SK-N-MC (cell line): ENCODE data around the gene STK4.

Source experiments
- DNase-seq: peaks from one replicate; pipeline ENCODE4 v3.0.0-alpha.2; 2011; ENCODE audit warnings: low read depth, low spot score
- H3K27ac ChIP-seq: fragments of 200-600 bp; sonication (generic); 2 replicates; pipeline ENCODE4 v1.5.1; 2016; ENCODE audit warnings: mixed run types
- H3K36me3 ChIP-seq: fragments of 200-600 bp; sonication (generic); 2 replicates; pipeline ENCODE4 v1.6.1; 2017; ENCODE audit warnings: antibody characterized with exemption, low read length, mixed read lengths; ENCODE audit not compliant: insufficient read depth
- H3K4me3 ChIP-seq: fragments of 200-600 bp; sonication (generic); 2 replicates; pipeline ENCODE4 v1.5.1; 2016
- H3K9ac ChIP-seq: fragments of 200-600 bp; sonication (generic); 2 replicates; pipeline ENCODE4 v1.8.0; 2017; ENCODE audit warnings: mixed run types, mixed read lengths; ENCODE audit not compliant: insufficient read length
- H3K9me3 ChIP-seq: fragments of 200-600 bp; sonication (generic); 2 replicates; pipeline ENCODE4 v1.6.1; 2017; ENCODE audit warnings: low read depth, mild to moderate bottlenecking, antibody characterized with exemption, low read length, moderate library complexity, mixed read lengths
- EZH2 ChIP-seq: fragments of 200-600 bp; sonication (generic); IDR thresholded peaks from one replicate; pipeline ENCODE4 v1.6.1; 2017; ENCODE audit warnings: antibody characterized with exemption
- FOXP2 ChIP-seq: optimal IDR thresholded peaks from 2 replicates; pipeline ENCODE3; 2011; ENCODE audit warnings: mild to moderate bottlenecking, moderate library complexity; ENCODE audit not compliant: insufficient read depth; ENCODE audit errors: extremely low read length, control extremely low read depth
- POLR2AphosphoS5 ChIP-seq: IDR thresholded peaks from 2 replicates; pipeline ENCODE4 v1.6.1; 2012; ENCODE audit warnings: mild to moderate bottlenecking, low read depth, low read length, borderline replicate concordance

The STK4 gene

DNA sequence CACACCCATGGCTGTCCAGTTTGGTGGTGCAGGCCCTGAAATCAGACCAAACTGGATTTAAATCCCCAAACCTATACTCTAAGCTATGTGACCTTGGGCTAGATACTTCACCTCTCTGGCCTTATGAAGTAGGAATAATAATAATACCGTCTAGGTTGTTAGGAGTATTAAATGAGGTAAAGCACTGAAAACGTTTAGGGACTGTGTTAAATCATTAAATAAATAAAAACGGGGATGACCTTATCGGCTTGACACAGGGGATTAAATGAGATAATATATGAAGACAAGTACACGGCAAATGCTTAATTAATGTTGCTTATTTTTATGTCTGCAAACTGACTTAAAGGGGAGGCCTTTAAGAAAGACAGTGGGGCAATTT is 672 bp upstream of the STK4 start:
- no peaks in the 10 kb centered on the region for H3K9me3 ChIP-seq
- H3K27ac ChIP-seq: no peak overlapping the region
- DNase-seq: no peak
- H3K4me3 ChIP-seq: peak overlapping the region; percentile 82
- H3K9ac ChIP-seq: peak overlapping the region; percentile 81
- TF ChIP-seq POLR2AphosphoS5 (no peak), FOXP2 (no peak), EZH2 (no peak)
- no peaks in the 10 kb centered on the region for H3K36me3 ChIP-seq

DNA sequence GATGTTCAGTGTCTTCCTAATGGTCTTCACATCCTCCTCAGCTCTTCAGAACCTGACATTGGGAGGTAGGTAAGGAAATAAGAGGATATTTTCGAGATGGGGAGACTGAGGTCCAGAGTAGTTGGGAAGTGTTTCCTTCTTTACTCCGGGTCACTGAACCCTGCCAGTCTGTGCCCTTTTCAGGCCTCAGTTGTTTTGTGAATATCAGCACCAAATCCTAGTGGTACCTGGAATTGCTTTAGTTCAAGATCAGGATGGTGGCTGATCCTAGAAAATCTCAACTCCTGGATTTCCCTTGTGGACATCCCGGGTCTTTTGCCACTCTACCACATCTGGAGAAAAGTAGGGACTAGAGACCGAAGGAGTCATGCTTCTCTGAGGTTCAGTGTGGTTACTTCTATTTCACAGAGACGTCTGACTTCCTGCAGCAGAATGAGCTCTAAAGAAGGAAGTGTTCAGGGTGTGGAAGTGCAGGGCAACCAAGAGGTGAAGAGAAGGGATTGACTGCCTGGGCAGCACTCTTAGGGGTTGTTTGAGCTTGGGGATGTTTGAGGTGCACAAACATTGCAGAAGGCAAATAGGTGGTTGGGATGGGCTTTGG is 995 bp downstream of the STK4 start:
- Histone ChIP-seq H3K9me3 (no peaks in the 10 kb centered on the region), H3K36me3 (no peaks in the 10 kb centered on the region), H3K9ac (peak overlapping the region; percentile 74), H3K4me3 (peak overlapping the region; percentile 82), H3K27ac (no peak overlapping the region)
- no peak for DNase-seq
- TF ChIP-seq EZH2: no peak
- no peak for TF ChIP-seq FOXP2
- no peak for TF ChIP-seq POLR2AphosphoS5

DNA sequence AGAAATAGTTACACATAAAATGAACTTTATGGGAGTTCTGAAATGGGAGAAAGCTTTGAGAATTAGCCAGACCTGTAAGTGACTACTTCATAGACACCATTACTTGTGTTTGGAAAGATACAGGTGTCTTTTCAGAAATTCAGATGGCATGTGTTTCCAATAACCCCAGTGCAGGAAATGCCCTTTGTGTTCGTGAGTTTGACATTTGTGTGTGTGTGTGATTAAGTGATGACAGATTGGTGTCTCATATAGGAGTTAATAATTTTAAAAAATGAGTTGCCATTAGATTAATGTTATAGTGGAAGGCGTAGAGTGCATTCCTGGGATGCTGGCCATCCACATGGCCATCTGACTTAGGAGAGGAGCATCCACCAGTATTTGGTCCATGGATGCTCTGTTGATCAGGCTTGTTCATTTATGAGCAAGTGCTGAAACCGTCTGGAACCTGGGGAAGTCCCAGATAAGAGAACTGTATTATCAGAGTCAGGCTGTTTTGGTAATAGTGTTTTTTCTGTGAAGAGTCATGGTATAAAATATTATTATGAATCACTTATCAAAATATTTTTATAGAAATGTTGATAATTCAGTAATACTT is 3.1 kb downstream of the STK4 start:
- DNase-seq: no peak
- peak overlapping the region; percentile 29 for H3K9ac ChIP-seq
- no peak overlapping the region for H3K4me3 ChIP-seq
- no peaks in the 10 kb centered on the region for H3K9me3 ChIP-seq
- H3K36me3 ChIP-seq: peaks cover 16% of the 10 kb centered on the region
- TF ChIP-seq POLR2AphosphoS5 (no peak), FOXP2 (no peak), EZH2 (no peak)
- no peak overlapping the region for H3K27ac ChIP-seq

DNA sequence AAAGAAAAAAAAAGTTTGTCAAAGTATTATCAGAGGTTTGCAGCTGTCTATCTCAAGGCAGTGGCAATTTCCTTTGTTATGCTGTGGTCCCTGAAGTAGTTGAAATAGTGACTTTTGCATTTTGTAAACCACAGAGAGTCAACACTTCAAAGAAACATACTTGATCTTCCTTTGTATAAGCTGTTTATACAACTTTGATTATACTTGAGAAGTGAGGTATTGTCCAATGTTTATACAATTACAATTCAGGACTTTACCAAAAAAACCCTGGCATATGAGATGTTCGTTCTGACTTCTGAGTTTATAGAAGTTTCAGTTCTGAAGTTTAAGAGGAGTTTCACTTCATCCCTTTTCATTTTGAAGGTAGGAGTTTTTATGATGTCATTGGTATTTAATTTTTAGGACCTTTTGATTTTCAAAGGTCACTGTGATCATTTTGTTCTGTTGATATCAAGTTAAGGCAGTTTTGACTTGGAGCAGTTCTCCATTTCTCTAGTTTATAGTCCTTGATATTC is 4.0 kb downstream of the STK4 start:
- no peak for DNase-seq

DNA sequence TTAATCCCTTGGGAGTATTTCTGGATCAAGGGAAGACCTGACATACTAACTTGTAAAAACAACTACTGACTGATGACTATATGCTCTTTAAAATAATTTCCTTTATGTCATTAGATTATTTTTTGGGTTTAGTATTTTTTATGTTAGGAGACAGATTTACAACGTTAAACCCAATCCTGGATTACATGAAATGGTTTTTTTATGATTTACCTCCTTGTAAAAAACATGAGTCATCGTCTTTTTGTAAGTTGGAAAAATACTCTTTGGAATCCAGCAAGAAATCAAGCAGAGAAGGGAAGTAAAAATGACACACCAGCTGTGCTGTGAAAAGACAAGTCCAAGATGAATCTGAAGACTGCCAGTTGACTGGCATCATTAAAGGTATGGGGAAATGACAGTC is 6.7 kb downstream of the STK4 start:
- Histone ChIP-seq H3K4me3 (no peak overlapping the region), H3K36me3 (peaks cover 34% of the 10 kb centered on the region), H3K27ac (no peak overlapping the region), H3K9me3 (no peaks in the 10 kb centered on the region), H3K9ac (no peak overlapping the region)
- no peak for DNase-seq
- TF ChIP-seq EZH2: no peak
- no peak for TF ChIP-seq POLR2AphosphoS5
- no peak for TF ChIP-seq FOXP2

More for the DNA sequence above, 4.0 kb downstream of the STK4 start:
- no peak overlapping the region for H3K27ac ChIP-seq
- no peak for TF ChIP-seq FOXP2
- no peak for TF ChIP-seq EZH2
- TF ChIP-seq POLR2AphosphoS5: no peak
- no peak overlapping the region for H3K4me3 ChIP-seq
- H3K36me3 ChIP-seq: peaks cover 24% of the 10 kb centered on the region
- H3K9me3 ChIP-seq: no peaks in the 10 kb centered on the region
- H3K9ac ChIP-seq: no peak overlapping the region

DNA sequence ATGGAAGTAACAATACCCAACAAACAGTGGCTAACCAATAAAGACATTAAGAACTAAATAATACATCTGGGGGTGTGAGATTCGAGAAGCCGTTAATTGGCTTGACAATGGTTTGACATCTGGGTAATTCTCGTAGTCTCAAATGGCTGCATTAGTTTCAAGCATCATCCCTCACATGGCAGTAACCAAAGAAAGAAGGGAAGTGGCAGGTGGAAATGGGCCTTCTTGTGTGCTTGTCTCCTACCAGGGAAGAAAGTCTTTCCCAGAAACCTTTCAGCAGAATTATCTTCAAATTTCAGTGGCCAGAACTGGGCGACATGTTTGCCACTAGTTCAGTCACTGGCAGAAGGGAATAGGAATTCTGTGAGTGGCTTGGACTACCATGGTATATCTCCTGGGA is 10.4 kb downstream of the STK4 start:
- TF ChIP-seq EZH2: no peak
- TF ChIP-seq POLR2AphosphoS5: no peak
- TF ChIP-seq FOXP2: no peak
- H3K4me3 ChIP-seq: no peak overlapping the region
- H3K27ac ChIP-seq: no peak overlapping the region
- H3K9ac ChIP-seq: no peak overlapping the region
- no peak for DNase-seq
- no peaks in the 10 kb centered on the region for H3K9me3 ChIP-seq
- H3K36me3 ChIP-seq: peaks cover 47% of the 10 kb centered on the region

DNA sequence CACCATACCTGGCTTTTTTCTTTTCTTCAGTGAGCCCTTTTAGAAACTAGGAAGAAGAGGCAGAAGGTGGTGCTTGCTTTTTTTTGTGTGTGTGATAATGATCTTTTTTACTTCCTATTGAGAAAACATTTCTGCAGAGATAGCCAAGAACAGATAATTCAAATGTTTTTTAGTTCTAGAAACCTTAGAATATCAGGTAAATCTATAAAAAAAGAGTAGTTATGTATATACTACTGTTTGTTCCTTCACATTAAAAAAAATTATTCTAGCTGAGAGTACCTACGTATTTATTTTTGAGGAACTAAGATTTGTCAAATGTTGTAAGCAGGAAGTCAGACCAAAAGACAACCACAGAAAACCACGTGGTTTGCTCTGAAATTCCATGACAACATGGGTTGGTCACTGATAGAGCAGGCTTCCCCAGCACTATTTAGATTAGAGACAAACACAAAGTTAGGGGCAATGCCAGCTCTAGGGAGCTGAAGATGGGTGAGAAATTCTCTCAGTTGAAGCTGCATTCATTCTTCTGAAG is 12.8 kb downstream of the STK4 start:
- Histone ChIP-seq H3K36me3 (peaks cover 47% of the 10 kb centered on the region), H3K9ac (no peak overlapping the region), H3K4me3 (no peak overlapping the region), H3K27ac (no peak overlapping the region), H3K9me3 (no peaks in the 10 kb centered on the region)
- no peak for DNase-seq
- TF ChIP-seq EZH2: no peak
- no peak for TF ChIP-seq FOXP2
- TF ChIP-seq POLR2AphosphoS5: no peak

DNA sequence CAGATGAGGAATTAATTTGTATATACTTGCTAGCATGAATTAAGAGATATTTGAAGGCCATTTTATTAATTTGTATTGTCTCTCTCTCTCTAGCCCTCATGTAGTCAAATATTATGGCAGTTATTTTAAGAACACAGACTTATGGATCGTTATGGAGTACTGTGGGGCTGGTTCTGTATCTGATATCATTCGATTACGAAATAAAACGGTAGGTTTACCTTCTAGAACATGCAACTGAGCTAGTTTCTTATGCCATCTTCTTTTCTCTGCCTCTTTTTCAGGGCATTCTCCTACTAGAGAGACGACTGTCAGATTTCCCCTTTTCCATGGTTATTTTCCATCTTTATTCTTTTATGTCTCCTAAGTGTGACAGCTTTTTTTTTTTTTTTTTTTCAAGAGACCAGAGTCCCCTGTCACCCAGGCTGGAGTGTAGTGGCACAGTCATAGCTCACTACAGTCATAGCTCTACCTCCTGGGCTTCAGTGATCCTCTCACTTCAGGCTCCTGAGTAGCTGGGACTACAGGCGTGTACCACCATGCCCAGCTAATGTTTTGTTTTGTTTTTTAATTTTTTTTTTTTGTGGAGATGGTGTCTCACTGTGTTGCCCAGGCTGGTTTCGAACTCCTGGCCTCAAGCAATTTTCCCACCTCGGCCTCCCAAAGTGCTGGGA is 15.6 kb downstream of the STK4 start:
- no peak overlapping the region for H3K27ac ChIP-seq
- H3K9ac ChIP-seq: no peak overlapping the region
- TF ChIP-seq FOXP2: no peak
- no peak for TF ChIP-seq POLR2AphosphoS5
- no peak for TF ChIP-seq EZH2
- H3K4me3 ChIP-seq: no peak overlapping the region
- no peak for DNase-seq
- no peaks in the 10 kb centered on the region for H3K9me3 ChIP-seq
- peaks cover 33% of the 10 kb centered on the region for H3K36me3 ChIP-seq
